Measurements from ENCODE around the gene DLL4.
A peak's percentile ranks its signal among the peaks of the same experiment; 100 is the strongest.

Gene DLL4

DNA sequence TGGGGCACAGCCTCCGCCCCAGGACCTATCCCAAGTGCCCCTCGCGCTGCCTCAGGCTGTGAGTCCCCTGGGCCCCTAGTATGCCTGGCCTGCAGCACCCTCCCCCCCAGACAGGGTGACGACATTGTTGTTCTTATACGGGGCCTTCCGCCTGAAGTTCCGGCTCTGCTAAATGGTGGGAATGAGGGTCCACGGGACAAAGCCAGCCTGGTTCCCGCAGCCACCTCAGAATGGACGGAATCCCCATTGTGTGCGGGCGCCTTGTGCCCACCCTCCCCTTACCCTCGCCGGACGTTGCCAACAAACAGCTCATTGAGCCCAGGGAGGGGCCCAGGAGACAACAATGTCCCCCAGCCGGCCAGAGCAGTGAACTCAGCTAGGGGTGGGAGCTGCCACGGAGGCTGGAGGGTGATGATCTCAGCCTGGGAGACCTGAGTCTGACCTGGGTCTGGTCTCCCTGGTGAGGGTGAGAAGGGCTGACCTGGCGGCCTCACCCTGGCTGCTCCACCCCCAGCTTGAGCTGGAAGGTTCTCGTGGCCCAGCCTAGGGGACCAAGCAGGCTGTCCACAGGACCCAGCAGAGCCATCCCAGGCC, 10.2 kb upstream of the DLL4 start:
- no peak for DNase-seq (ENCODE audit: low read depth in 2 of 2)
- H3K4me3 ChIP-seq (replicated peaks in 1 of 2; ENCODE audit: low read depth in 2 of 2, low read length in 2 of 2), result no peak overlapping the region
- TF ChIP-seq, protein P1, sequence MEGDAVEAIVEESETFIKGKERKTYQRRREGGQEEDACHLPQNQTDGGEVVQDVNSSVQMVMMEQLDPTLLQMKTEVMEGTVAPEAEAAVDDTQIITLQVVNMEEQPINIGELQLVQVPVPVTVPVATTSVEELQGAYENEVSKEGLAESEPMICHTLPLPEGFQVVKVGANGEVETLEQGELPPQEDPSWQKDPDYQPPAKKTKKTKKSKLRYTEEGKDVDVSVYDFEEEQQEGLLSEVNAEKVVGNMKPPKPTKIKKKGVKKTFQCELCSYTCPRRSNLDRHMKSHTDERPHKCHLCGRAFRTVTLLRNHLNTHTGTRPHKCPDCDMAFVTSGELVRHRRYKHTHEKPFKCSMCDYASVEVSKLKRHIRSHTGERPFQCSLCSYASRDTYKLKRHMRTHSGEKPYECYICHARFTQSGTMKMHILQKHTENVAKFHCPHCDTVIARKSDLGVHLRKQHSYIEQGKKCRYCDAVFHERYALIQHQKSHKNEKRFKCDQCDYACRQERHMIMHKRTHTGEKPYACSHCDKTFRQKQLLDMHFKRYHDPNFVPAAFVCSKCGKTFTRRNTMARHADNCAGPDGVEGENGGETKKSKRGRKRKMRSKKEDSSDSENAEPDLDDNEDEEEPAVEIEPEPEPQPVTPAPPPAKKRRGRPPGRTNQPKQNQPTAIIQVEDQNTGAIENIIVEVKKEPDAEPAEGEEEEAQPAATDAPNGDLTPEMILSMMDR (IDR thresholded peaks at IDR 0.05; ENCODE audit: low read depth, low read length), result no peak

DNA sequence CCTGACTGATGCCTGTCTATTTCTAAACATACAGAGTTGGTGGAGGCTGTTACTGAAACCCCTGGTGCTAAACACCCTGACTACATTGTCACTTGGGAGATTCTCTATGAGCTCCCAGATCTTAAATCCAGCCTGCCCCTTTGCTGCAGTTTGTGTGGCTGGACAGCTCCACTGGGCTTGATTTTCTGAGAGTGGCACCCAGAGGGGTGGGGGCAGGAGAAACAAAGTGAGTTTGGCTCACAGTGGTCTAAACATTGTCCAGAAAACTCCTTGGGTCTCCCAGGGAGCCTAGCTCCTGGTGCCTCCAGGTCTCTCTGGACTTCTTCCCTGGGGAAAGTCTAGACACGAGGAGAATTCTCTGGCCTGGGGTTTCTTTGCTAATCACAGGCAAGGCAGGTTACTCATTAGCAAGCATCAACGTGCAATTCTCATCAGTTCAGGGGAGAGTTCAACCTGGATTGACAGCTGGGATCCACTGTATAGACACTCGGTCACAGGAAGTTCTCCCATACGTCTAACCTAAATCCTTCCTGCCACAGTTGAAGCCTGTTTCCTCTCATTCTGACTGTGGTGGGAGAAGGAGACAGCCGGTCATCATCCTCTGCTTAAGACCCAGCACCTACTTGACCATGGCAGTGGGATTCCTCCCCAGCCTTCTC, 7.1 kb upstream of the DLL4 start:
- DNase-seq (ENCODE audit: low read depth in 2 of 2), result no peak
- H3K4me3 ChIP-seq (replicated peaks in 1 of 2; ENCODE audit: low read depth in 2 of 2, low read length in 2 of 2), result no peak overlapping the region
- TF ChIP-seq, protein P1 (IDR thresholded peaks at IDR 0.05; ENCODE audit: low read depth, low read length), result no peak

DNA sequence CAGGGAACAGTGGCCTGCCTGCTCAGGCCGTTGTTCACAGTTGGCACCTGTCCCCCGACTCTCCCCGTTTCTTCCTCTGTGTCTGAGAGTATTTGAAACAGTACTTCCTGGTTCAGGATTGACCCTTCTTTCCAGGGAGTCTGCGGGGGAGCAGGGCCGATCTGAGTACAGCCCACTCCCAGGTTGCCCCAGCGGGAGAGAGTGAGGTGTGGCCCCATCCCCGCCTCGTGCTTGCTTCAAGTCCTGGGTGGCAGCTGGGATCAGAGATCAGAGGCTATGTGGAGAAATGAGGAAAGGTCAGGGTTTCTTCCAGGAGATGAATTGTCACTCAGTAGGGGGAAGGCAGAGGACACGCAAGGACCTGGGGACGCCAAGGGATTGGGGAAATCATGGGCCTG, 6.5 kb upstream of the DLL4 start:
- no peak for DNase-seq (ENCODE audit: low read depth in 2 of 2)
- no peak overlapping the region for H3K4me3 ChIP-seq (replicated peaks in 1 of 2; ENCODE audit: low read depth in 2 of 2, low read length in 2 of 2)
- TF ChIP-seq, protein P1 (IDR thresholded peaks at IDR 0.05; ENCODE audit: low read depth, low read length), result no peak

DNA sequence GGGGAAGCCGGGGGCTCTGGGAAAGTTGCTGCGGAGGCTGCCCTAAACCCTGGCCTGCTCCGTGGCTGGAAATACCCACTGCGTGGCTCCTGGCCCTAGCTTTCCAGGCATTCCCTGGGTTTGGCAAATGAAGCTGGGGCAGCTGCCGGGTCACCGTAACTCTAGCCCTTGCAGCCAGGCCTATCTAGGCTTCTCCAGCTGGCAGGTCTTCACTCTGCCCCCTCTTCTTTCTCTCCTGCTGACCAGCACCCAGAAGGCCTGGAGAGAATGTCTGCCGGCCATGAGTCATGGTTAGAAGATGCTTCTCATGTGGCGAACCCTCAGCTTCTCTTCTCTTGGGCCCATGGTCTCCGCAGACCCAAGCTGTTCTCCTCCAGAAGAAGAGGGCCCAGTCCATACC, 5.6 kb upstream of the DLL4 start:
- TF ChIP-seq, protein P1 (IDR thresholded peaks at IDR 0.05; ENCODE audit: low read depth, low read length), result no peak
- H3K4me3 ChIP-seq (replicated peaks in 1 of 2; ENCODE audit: low read depth in 2 of 2, low read length in 2 of 2), result no peak overlapping the region
- no peak for DNase-seq (ENCODE audit: low read depth in 2 of 2)

DNA sequence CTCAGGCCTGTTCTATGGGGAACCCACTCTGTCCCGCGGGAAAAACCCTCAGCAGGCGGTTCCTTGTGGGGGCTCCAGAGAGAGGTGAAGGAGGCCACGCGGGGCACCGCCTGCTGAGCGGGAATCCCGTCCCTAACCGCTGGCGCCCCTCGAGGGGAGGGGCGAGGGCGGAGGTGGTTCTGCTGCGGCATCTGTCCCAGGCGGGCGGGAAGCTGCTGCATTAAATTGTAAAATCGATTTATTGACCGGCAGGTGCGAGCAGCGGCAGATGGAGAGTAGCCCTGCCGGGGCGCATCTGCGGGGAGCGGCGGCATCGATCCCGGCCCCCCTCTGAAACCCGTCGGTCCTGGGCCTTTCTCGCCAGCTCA, 3.7 kb upstream of the DLL4 start:
- DNase-seq (ENCODE audit: low read depth in 2 of 2), result no peak
- TF ChIP-seq, protein P1 (IDR thresholded peaks at IDR 0.05; ENCODE audit: low read depth, low read length), result no peak
- H3K4me3 ChIP-seq (replicated peaks in 1 of 2; ENCODE audit: low read depth in 2 of 2, low read length in 2 of 2), result no peak overlapping the region

DNA sequence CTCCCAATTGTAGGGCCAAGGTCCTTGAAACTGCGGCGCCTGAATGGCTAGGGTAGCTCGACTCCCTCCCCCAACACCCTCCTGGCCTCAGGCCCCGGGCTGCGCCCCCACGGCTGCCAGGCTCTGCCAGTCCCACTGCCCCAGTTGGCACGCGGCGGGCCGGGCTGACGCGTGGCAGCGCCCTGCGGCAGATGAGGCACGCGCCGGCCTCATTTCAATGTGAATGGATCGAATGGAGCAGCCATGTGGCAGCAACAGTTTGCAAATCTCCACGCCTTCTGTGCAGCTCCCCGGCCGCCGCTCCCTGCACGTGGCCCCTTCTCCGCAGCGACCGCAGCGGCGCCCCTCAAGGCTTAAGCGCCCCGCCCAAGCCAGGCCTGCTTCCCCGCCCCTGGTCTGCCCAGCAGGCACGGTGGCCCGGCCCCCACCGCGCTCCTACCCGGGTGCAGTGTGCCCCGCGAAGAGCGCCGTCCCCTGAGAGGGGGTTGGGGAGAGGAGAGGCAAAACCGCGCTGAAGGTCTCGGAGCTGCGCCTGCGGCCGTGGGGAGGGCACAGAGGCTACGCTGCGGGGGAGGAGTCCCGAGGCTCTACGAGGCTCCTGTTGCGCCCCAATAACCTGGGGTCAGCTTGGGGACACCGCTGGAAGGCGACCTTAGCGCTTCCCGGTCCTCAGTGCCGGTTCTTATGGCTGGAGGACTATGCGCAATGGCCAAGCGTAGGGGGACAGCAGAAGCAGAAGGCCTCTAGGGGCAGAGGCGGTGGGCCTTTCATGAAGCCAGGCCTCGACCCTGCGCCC, 3.1 kb upstream of the DLL4 start:
- DNase-seq (ENCODE audit: low read depth in 2 of 2), result no peak
- H3K4me3 ChIP-seq (replicated peaks in 1 of 2; ENCODE audit: low read depth in 2 of 2, low read length in 2 of 2), result peak overlapping the region; percentile 7 to 17

More for the DNA sequence above, 3.1 kb upstream of the DLL4 start:
- TF ChIP-seq, protein P1 (IDR thresholded peaks at IDR 0.05; ENCODE audit: low read depth, low read length), result no peak
